ENCODE data around the gene EXOC3L1. TPM values are rescaled to one million over a fixed set of nuclear protein-coding genes. Genes with fewer than 3 reads are reported as not detected.

EXOC3L1 gene
- total and polyA plus RNA-seq, 2 of the 13 experiments (the other 11 are each of a cell fraction or from before 2014, with no cell fraction given) = 0.12 TPM; not detected in 1

GRCh38 chr16:67207249-67208091 is 17.5 kb upstream of the EXOC3L1 start (continued):
- TF ChIP-seq CBX2 (IDR thresholded peaks at IDR 0.05; ENCODE audit: low read depth, low read length) = no peak
- no peak for TF ChIP-seq CBX2 (CRISPR knock-in tag; IDR thresholded peaks at IDR 0.05; ENCODE audit: low read depth)
- peak; percentile 18; the same call in 1 of the 2 replicates for TF ChIP-seq ZNF292 (CRISPR knock-in tag; IDR thresholded peaks at IDR 0.05; ENCODE audit: borderline replicate concordance, low read depth)
- TF ChIP-seq ZBTB1 (CRISPR knock-in tag; IDR thresholded peaks at IDR 0.05; ENCODE audit: borderline replicate concordance) = no peak
- no peak for TF ChIP-seq MIER2 (CRISPR knock-in tag; IDR thresholded peaks at IDR 0.05)
- TF ChIP-seq NCOA5 (CRISPR knock-in tag; IDR thresholded peaks at IDR 0.05) = no peak
- no peak for TF ChIP-seq FOXM1 (CRISPR knock-in tag; IDR thresholded peaks at IDR 0.05)
- peak; percentile 44; the same call in 1 of the 2 replicates for TF ChIP-seq ZBTB38 (CRISPR knock-in tag; IDR thresholded peaks at IDR 0.05)
- TF ChIP-seq RBAK (CRISPR knock-in tag; IDR thresholded peaks at IDR 0.05) = 0 out of 2 replicates have a peak, but pooled peaks have one; percentile 47
- TF ChIP-seq IRF2 (CRISPR knock-in tag; IDR thresholded peaks at IDR 0.05) = no peak
- TF ChIP-seq, protein P1, sequence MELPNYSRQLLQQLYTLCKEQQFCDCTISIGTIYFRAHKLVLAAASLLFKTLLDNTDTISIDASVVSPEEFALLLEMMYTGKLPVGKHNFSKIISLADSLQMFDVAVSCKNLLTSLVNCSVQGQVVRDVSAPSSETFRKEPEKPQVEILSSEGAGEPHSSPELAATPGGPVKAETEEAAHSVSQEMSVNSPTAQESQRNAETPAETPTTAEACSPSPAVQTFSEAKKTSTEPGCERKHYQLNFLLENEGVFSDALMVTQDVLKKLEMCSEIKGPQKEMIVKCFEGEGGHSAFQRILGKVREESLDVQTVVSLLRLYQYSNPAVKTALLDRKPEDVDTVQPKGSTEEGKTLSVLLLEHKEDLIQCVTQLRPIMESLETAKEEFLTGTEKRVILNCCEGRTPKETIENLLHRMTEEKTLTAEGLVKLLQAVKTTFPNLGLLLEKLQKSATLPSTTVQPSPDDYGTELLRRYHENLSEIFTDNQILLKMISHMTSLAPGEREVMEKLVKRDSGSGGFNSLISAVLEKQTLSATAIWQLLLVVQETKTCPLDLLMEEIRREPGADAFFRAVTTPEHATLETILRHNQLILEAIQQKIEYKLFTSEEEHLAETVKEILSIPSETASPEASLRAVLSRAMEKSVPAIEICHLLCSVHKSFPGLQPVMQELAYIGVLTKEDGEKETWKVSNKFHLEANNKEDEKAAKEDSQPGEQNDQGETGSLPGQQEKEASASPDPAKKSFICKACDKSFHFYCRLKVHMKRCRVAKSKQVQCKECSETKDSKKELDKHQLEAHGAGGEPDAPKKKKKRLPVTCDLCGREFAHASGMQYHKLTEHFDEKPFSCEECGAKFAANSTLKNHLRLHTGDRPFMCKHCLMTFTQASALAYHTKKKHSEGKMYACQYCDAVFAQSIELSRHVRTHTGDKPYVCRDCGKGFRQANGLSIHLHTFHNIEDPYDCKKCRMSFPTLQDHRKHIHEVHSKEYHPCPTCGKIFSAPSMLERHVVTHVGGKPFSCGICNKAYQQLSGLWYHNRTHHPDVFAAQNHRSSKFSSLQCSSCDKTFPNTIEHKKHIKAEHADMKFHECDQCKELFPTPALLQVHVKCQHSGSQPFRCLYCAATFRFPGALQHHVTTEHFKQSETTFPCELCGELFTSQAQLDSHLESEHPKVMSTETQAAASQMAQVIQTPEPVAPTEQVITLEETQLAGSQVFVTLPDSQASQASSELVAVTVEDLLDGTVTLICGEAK (IDR thresholded peaks at IDR 0.05) = no peak
- TF ChIP-seq, protein P1 (CRISPR knock-in tag; IDR thresholded peaks at IDR 0.05) = no peak
- TF ChIP-seq TP53 (CRISPR knock-in tag; conservative IDR thresholded peaks at IDR 0.05) = no peak
- no peak; the same call in 1 of the 2 replicates for TF ChIP-seq ZNF788 (CRISPR knock-in tag; IDR thresholded peaks at IDR 0.05; ENCODE audit: borderline replicate concordance)
- TF ChIP-seq TCF7L2 (IDR thresholded peaks at IDR 0.05; ENCODE audit: low read depth, low read length) = no peak
- no peak for TF ChIP-seq ZNF841 (CRISPR knock-in tag; IDR thresholded peaks at IDR 0.05; ENCODE audit: borderline replicate concordance)
- TF ChIP-seq CBFB (CRISPR knock-in tag; IDR thresholded peaks at IDR 0.05) = no peak
- no peak for TF ChIP-seq YEATS2 (CRISPR knock-in tag; IDR thresholded peaks at IDR 0.05; ENCODE audit: borderline replicate concordance)
- no peak for TF ChIP-seq ZNF576 (CRISPR knock-in tag; IDR thresholded peaks at IDR 0.05)
- 0 out of 2 replicates have a peak, but pooled peaks have one; percentile 28 for TF ChIP-seq HDAC1 (CRISPR knock-in tag; IDR thresholded peaks at IDR 0.05)
- no peak for TF ChIP-seq ZNF101 (CRISPR knock-in tag; IDR thresholded peaks at IDR 0.05; ENCODE audit: borderline replicate concordance, low read depth)

Data from HepG2 (cell line).